MM.1S (cell line): Measurements from ENCODE around the gene NR6A1.

Experiments used
- DNase-seq: peaks from one replicate; pipeline ENCODE4 v3.0.0-alpha.2; 2015
- H2AFZ ChIP-seq: fragments of 300-600 bp; sonication (generic); 2 replicates; pipeline ENCODE4 v1.6.0; 2016; ENCODE audit warnings: antibody characterized with exemption, low read length
- H3F3A ChIP-seq: fragments of 300-600 bp; sonication (generic); 2 replicates; pipeline ENCODE4 v1.6.1; 2016; ENCODE audit warnings: mild to moderate bottlenecking, antibody characterized with exemption, low read length, moderate library complexity, mixed read lengths; ENCODE audit not compliant: insufficient read depth
- H3K27ac ChIP-seq: fragments of 300-600 bp; sonication (generic); 2 replicates; pipeline ENCODE4 v1.5.1; 2016; ENCODE audit warnings: mild to moderate bottlenecking, low read length
- H3K27me3 ChIP-seq: fragments of 300-600 bp; sonication (generic); replicated peaks from 2 replicates; pipeline ENCODE4 v1.6.0; 2016; ENCODE audit warnings: low read length; ENCODE audit not compliant: insufficient read depth
- H3K36me3 ChIP-seq: fragments of 300-600 bp; sonication (generic); replicated peaks from 2 replicates; pipeline ENCODE4 v1.6.1; 2016; ENCODE audit warnings: mild to moderate bottlenecking, low read length, mixed read lengths; ENCODE audit not compliant: insufficient read depth
- H3K4me1 ChIP-seq: fragments of 300-600 bp; sonication (generic); 2 replicates; pipeline ENCODE4 v1.6.1; 2016; ENCODE audit warnings: low read length, mixed read lengths
- H3K4me2 ChIP-seq: fragments of 300-600 bp; sonication (generic); 2 replicates; pipeline ENCODE4 v1.6.0; 2016; ENCODE audit warnings: low read depth, low read length
- H3K4me3 ChIP-seq: fragments of 300-600 bp; sonication (generic); 2 replicates; pipeline ENCODE4 v1.5.1; 2016; ENCODE audit warnings: low read length, mixed read lengths
- H3K79me2 ChIP-seq: fragments of 300-600 bp; sonication (generic); 2 replicates; pipeline ENCODE4 v1.6.1; 2016; ENCODE audit warnings: mixed run types, low read length, mixed read lengths
- H3K9ac ChIP-seq: fragments of 300-600 bp; sonication (generic); 2 replicates; pipeline ENCODE4 v1.6.1; 2016; ENCODE audit warnings: low read length, mixed read lengths
- H3K9me2 ChIP-seq: fragments of 300-600 bp; sonication (generic); replicated peaks from 2 replicates; pipeline ENCODE4 v1.6.1; 2016; ENCODE audit warnings: mild to moderate bottlenecking, low read length, mixed read lengths; ENCODE audit not compliant: insufficient read depth
- H3K9me3 ChIP-seq: fragments of 300-600 bp; sonication (generic); replicated peaks from 2 replicates; pipeline ENCODE4 v1.6.1; 2016; ENCODE audit warnings: mild to moderate bottlenecking, low read length, mixed read lengths; ENCODE audit not compliant: insufficient read depth
- H4K20me1 ChIP-seq: fragments of 300-600 bp; sonication (generic); 2 replicates; pipeline ENCODE4 v1.6.1; 2016; ENCODE audit warnings: mild to moderate bottlenecking, low read length, moderate library complexity, mixed read lengths; ENCODE audit not compliant: insufficient read depth
- CTCF ChIP-seq: fragments of 300-600 bp; sonication (generic); IDR thresholded peaks from 2 replicates; pipeline ENCODE4 v1.5.1; 2016; ENCODE audit warnings: antibody characterized with exemption, low read length, mixed read lengths
- EZH2 ChIP-seq: fragments of 300-600 bp; sonication (generic); optimal IDR thresholded peaks from 2 replicates; pipeline ENCODE3; 2017; ENCODE audit warnings: low read depth, mild to moderate bottlenecking, antibody characterized with exemption, low read length, mixed read lengths
- EZH2phosphoT487 ChIP-seq: fragments of 300-600 bp; sonication (generic); IDR thresholded peaks from 2 replicates; pipeline ENCODE4 v1.6.1; 2018; ENCODE audit warnings: antibody characterized with exemption, low read length

Gene NR6A1

DNA sequence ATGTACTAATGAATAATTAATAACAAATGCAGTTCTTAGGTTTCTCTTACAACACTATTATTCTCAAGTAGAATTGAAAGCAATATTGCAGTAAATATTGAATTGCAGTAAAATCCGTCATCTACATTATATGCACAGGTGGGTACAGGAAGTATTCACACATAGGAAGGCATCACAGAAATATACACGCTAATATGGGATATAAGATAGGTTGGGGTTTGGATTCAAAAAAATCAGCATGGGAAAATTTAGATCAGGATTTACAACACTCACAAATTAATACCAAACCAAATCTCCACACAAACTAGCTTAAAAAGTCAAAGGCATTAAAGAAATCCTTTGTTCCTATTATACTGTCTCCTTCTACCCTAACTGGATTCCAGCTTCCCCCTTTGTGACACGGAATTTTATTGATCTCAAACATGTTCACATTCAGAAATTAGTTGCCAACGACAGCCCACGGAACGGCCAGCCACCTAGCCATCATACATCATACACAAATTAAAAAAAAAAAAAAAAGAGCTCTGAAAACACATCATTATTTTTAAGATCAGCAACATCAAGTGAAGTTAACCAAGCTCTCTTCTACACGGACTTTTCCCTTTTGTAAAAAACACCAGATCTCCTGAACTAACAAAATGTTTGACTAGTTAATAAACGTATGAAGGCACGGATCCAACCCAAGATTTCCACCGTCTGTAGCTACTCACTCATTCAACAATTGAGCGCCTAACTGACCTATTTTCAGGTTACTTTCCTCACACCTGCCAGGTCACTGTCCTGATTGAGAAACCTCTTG, 2.2 kb downstream of the NR6A1 start:
- Histone ChIP-seq H3K9me2 (no peaks in the 10 kb centered on the region), H3K4me3 (peak overlapping the region; percentile 87), H4K20me1 (no peaks in the 10 kb centered on the region), H3K4me1 (peaks cover 12% of the 10 kb centered on the region; the same call in 1 of the 2 replicates), H3K36me3 (no peaks in the 10 kb centered on the region), H3K79me2 (peaks cover 11% of the 10 kb centered on the region), H3K9me3 (no peaks in the 10 kb centered on the region), H3K27me3 (no peaks in the 10 kb centered on the region), H3K4me2 (peak overlapping the region; percentile 96), H3K27ac (no peak overlapping the region), H3K9ac (peak overlapping the region; percentile 38; the same call in 1 of the 2 replicates), H2AFZ (peak overlapping the region; percentile 59), H3F3A (peaks cover 12% of the 10 kb centered on the region; the same call in 1 of the 2 replicates)
- no peak for DNase-seq
- no peak for TF ChIP-seq CTCF
- TF ChIP-seq EZH2: no peak
- TF ChIP-seq EZH2phosphoT487: no peak

GRCh38 chr9:124768334-124768733, 2.8 kb downstream of the NR6A1 start:
- no peak overlapping the region for H3K4me2 ChIP-seq
- no peak overlapping the region for H3K4me3 ChIP-seq

DNA sequence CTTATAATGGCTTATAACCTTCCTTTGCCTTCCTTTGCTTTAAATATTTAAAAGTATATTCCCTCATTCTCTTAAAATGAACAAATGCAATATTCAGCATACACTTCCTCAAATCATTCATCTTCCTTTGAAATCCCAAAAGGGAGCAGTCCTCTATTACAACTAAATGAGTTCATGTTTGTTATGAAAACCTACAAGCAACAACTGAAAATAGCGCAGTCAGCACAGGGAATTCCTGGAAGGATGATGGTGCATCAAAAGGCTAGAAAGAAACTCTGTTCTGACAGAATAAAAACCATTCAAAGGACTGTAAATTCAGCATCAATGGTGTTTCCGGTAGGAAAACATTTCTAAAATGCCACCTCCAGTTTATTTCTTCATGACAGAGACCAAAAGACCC, 3.3 kb downstream of the NR6A1 start:
- Histone ChIP-seq H3F3A (peaks cover 12% of the 10 kb centered on the region; the same call in 1 of the 2 replicates), H3K9me3 (no peaks in the 10 kb centered on the region), H3K27ac (no peak overlapping the region), H3K36me3 (no peaks in the 10 kb centered on the region), H3K4me1 (0 out of 2 replicates have a peak, but pooled peaks cover 5% of the 10 kb centered on the region), H2AFZ (no peak overlapping the region), H3K79me2 (peaks cover 11% of the 10 kb centered on the region), H3K4me2 (no peak overlapping the region), H3K9ac (no peak overlapping the region), H3K27me3 (no peaks in the 10 kb centered on the region), H4K20me1 (no peaks in the 10 kb centered on the region), H3K4me3 (no peak overlapping the region), H3K9me2 (no peaks in the 10 kb centered on the region)
- DNase-seq: no peak
- TF ChIP-seq CTCF (no peak), EZH2 (no peak), EZH2phosphoT487 (no peak)

More at GRCh38 chr9:124768334-124768733, 2.8 kb downstream of the NR6A1 start:
- peaks cover 6% of the 10 kb centered on the region; the same call in 1 of the 2 replicates for H3K4me1 ChIP-seq
- DNase-seq: no peak
- no peaks in the 10 kb centered on the region for H4K20me1 ChIP-seq
- no peak for TF ChIP-seq CTCF
- TF ChIP-seq EZH2phosphoT487: no peak
- H3K27ac ChIP-seq: no peak overlapping the region
- H2AFZ ChIP-seq: no peak overlapping the region
- no peaks in the 10 kb centered on the region for H3K9me3 ChIP-seq
- H3K27me3 ChIP-seq: no peaks in the 10 kb centered on the region
- no peaks in the 10 kb centered on the region for H3K9me2 ChIP-seq
- H3K9ac ChIP-seq: no peak overlapping the region
- H3K79me2 ChIP-seq: peaks cover 11% of the 10 kb centered on the region
- H3F3A ChIP-seq: peaks cover 12% of the 10 kb centered on the region; the same call in 1 of the 2 replicates
- no peaks in the 10 kb centered on the region for H3K36me3 ChIP-seq
